A549 (cell line): ENCODE results near the gene IPO11. TPM values are rescaled to one million over a fixed set of nuclear protein-coding genes. Genes with fewer than 3 reads are reported as not detected.

Source experiments
- ATAC-seq, 2 experiments: fragments of 200-7000 bp in 1 of 2; fragments of >200 bp in 1 of 2; cut with Nextera tagmentation in 1 of 2; cut with Tn5 transposase in 1 of 2; 3 replicates each; pipeline versions ENCODE4 v1.8.0 to v1.9.1; 2018 to 2020; ENCODE audit warnings: mild to moderate bottlenecking in 1 of 2, moderate library complexity in 1 of 2
- CTCF ChIA-PET: fragments of 300-600 bp; sonication (Branson Sonifier 250); formaldehyde crosslinking; extraction: SDS; loops from one replicate; lab custom pipeline; 2021; ENCODE audit warnings: antibody characterized with exemption, inconsistent platforms; lab: Yijun Ruan, JAX
- POLR2A ChIA-PET: fragments of 350-600 bp; formaldehyde crosslinking; extraction: SDS; loops from one replicate; lab custom pipeline; 2021; ENCODE audit warnings: antibody characterized with exemption, inconsistent platforms; lab: Yijun Ruan, JAX
- DNase-seq, 2 experiments: peaks; one replicate each; pipeline versions ENCODE4 v3.0.0 to v3.0.0-alpha.2; 2011 to 2016; ENCODE audit warnings: low read depth in 1 of 2, low spot score in 1 of 2
- FAIRE-seq: peaks from 2 replicates; lab custom pipeline; 2011; peaks lifted over from hg19 to GRCh38; lab: Jason Lieb, UNC
- H3K27ac ChIP-seq, 2 experiments: fragments of >200 bp; sonication (Bioruptor Twin); formaldehyde crosslinking; 3 replicates each; pipeline ENCODE4 v1.5.1; 2016 to 2017
- H3K4me1 ChIP-seq: fragments of >200 bp; sonication (Bioruptor Twin); formaldehyde crosslinking; 3 replicates; pipeline ENCODE4 v1.6.1; 2016
- H3K4me2 ChIP-seq: fragments of >200 bp; sonication (Bioruptor Twin); formaldehyde crosslinking; 3 replicates; pipeline ENCODE4 v1.6.1; 2016
- H3K4me3 ChIP-seq: fragments of >200 bp; sonication (Bioruptor Twin); formaldehyde crosslinking; 3 replicates; pipeline ENCODE4 v1.5.1; 2016
- H3K9me3 ChIP-seq: fragments of >200 bp; sonication (Bioruptor Twin); formaldehyde crosslinking; 3 replicates; pipeline ENCODE4 v1.6.1; 2016
- CBX8 ChIP-seq: fragments of 200-600 bp; sonication (generic); IDR thresholded peaks from 2 replicates; pipeline ENCODE4 v1.6.1; 2016
- CHD2 ChIP-seq: fragments of 150-350 bp; IDR thresholded peaks from 2 replicates; pipeline ENCODE4 v1.6.1; 2014; ENCODE audit warnings: low read length; ENCODE audit not compliant: partially characterized antibody
- EHF ChIP-seq: fragments of 250-450 bp; sonication (Bioruptor Pico); IDR thresholded peaks from 2 replicates; pipeline ENCODE4 v1.5.0; 2020; ENCODE audit warnings: mild to moderate bottlenecking
- ESRRA ChIP-seq: fragments of 150-350 bp; IDR thresholded peaks from 2 replicates; pipeline ENCODE4 v1.6.1; 2014; ENCODE audit warnings: mild to moderate bottlenecking, low read length, borderline replicate concordance
- FOSB ChIP-seq: fragments of 250-450 bp; sonication (Bioruptor Pico); IDR thresholded peaks from 2 replicates; pipeline ENCODE4 v1.5.0; 2020; ENCODE audit warnings: mild to moderate bottlenecking, moderate library complexity
- FOXS1 ChIP-seq: fragments of 250-450 bp; sonication (Bioruptor Pico); IDR thresholded peaks from 2 replicates; pipeline ENCODE4 v1.5.0; 2020; ENCODE audit warnings: mild to moderate bottlenecking, moderate library complexity
- HDAC2 ChIP-seq: fragments of 200-600 bp; sonication (generic); IDR thresholded peaks from 2 replicates; pipeline ENCODE4 v1.6.1; 2016
- HOXA7 ChIP-seq: fragments of 250-450 bp; sonication (Bioruptor Pico); IDR thresholded peaks from 2 replicates; pipeline ENCODE4 v1.5.0; 2020; ENCODE audit warnings: mild to moderate bottlenecking, moderate library complexity
- HOXB13 ChIP-seq: fragments of 250-450 bp; sonication (Bioruptor Pico); IDR thresholded peaks from 2 replicates; pipeline ENCODE4 v1.5.0; 2020; ENCODE audit warnings: low read depth, mild to moderate bottlenecking, moderate library complexity
- HOXB5 ChIP-seq: fragments of 250-450 bp; sonication (Bioruptor Pico); IDR thresholded peaks from 2 replicates; pipeline ENCODE4 v1.5.0; 2020; ENCODE audit warnings: mild to moderate bottlenecking, moderate library complexity
- KDM5A ChIP-seq: fragments of 200-600 bp; sonication (generic); IDR thresholded peaks from 2 replicates; pipeline ENCODE4 v1.6.1; 2016; ENCODE audit warnings: antibody characterized with exemption, mild to moderate bottlenecking
- MAX ChIP-seq: IDR thresholded peaks from 2 replicates; pipeline ENCODE4 v1.6.1; 2012
- MAZ ChIP-seq: fragments of 150-350 bp; IDR thresholded peaks from 2 replicates; pipeline ENCODE4 v1.6.1; 2014; ENCODE audit warnings: antibody characterized with exemption, low read depth, low read length, borderline replicate concordance
- MYC ChIP-seq: IDR thresholded peaks from 2 replicates; pipeline ENCODE4 v1.6.1; 2012; ENCODE audit warnings: mild to moderate bottlenecking, inconsistent platforms, low read length, improper control_type of control experiment, borderline replicate concordance
- POLR2A ChIP-seq: IDR thresholded peaks from 2 replicates; pipeline ENCODE4 v1.6.1; 2012; ENCODE audit warnings: mild to moderate bottlenecking, low read length
- RFX5 ChIP-seq: fragments of 450-650 bp; IDR thresholded peaks from 2 replicates; pipeline ENCODE4 v1.7.1; 2014; ENCODE audit warnings: antibody characterized with exemption, mild to moderate bottlenecking, moderate library complexity
- RNF2 ChIP-seq: fragments of 200-600 bp; sonication (generic); IDR thresholded peaks from 2 replicates; pipeline ENCODE4 v1.6.1; 2016; ENCODE audit warnings: low read depth, mild to moderate bottlenecking, antibody characterized with exemption, moderate library complexity, borderline replicate concordance
- SMC3 ChIP-seq: fragments of >200 bp; sonication (Bioruptor Twin); formaldehyde crosslinking; IDR thresholded peaks from 3 replicates; pipeline ENCODE4 v1.6.1; 2018; ENCODE audit warnings: inconsistent platforms
- TFCP2L1 ChIP-seq: fragments of 250-450 bp; sonication (Bioruptor Pico); IDR thresholded peaks from 2 replicates; pipeline ENCODE4 v1.5.0; 2021; ENCODE audit warnings: mild to moderate bottlenecking
- TP53 ChIP-seq: fragments of 250-450 bp; sonication (Bioruptor Pico); IDR thresholded peaks from 2 replicates; pipeline ENCODE4 v1.5.0; 2021; ENCODE audit warnings: mild to moderate bottlenecking, moderate library complexity
- ZC3H11A ChIP-seq: fragments of 450-650 bp; IDR thresholded peaks from 2 replicates; pipeline ENCODE4 v1.6.1; 2014; ENCODE audit warnings: antibody characterized with exemption, mild to moderate bottlenecking
- WGBS: methylation state at CpG from one replicate; pipeline ENCODE4 v1.1.6; 2017; ENCODE audit errors: missing lambda C conversion rate; 5-methylcytosine and 5-hydroxymethylcytosine counted together
- polyA plus RNA-seq, 4 experiments: library from polyadenylated mRNA; depleted of rRNA in 3 of 4; stranded (reverse); fragments of >200 nt; fragmentation: RNase III in 1 of 4; extraction: RNeasy Plus Mini Kit Qiagen cat#74134 plus additional on column Dnase treatment in 1 of 4; gene quantifications; 2 replicates in 3 of 4; 3 replicates in 1 of 4; pipeline ENCODE4 v1.2.3, GENCODE V29; 2011 to 2017
- TF ChIP-seq, protein P1 (sequence below): fragments of >200 bp; sonication (Bioruptor Twin); formaldehyde crosslinking; IDR thresholded peaks from 3 replicates; pipeline ENCODE4 v1.5.1; 2016
- TF ChIP-seq, protein P2 (sequence below): fragments of >200 bp; sonication (Bioruptor Twin); formaldehyde crosslinking; IDR thresholded peaks from 3 replicates; pipeline ENCODE4 v1.6.1; 2016

The IPO11 gene
- polyA plus RNA-seq, 2 of the 4 experiments (the other 2 are of a cell fraction), result 20.7 to 33.0 TPM

DNA sequence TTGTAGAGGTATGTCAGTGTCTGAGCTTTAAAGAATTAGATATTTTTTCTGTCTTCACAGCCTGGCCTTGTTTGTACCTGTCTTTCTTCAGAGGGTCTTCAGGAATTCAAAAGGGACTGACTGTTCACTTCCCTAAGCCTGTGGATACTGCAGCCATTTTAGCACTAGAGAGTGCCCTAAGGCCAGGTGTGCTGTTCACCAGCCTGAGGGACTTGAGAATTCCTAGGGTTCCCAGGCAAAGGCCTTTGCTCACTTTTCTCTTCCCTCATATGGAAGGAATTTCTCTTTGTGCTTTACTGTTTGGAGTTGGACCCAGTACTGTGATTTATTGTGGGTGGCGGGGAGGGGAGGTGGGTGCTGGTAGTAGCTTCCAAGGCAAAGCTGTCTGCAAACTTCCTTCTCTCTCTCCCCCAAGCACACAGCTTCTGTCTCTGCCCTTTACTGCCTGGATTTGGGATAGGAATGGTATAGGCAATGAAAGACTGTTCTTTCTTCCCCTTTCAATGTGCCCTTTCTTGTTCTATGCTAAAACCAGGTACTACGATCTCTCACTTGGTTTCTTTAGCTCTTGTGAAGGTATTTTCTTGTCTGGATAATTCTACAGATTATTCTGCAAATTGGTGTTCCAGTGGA, 156.4 kb downstream of the IPO11 start (continued):
- TF ChIP-seq, protein P1, sequence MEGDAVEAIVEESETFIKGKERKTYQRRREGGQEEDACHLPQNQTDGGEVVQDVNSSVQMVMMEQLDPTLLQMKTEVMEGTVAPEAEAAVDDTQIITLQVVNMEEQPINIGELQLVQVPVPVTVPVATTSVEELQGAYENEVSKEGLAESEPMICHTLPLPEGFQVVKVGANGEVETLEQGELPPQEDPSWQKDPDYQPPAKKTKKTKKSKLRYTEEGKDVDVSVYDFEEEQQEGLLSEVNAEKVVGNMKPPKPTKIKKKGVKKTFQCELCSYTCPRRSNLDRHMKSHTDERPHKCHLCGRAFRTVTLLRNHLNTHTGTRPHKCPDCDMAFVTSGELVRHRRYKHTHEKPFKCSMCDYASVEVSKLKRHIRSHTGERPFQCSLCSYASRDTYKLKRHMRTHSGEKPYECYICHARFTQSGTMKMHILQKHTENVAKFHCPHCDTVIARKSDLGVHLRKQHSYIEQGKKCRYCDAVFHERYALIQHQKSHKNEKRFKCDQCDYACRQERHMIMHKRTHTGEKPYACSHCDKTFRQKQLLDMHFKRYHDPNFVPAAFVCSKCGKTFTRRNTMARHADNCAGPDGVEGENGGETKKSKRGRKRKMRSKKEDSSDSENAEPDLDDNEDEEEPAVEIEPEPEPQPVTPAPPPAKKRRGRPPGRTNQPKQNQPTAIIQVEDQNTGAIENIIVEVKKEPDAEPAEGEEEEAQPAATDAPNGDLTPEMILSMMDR, result no peak
- TF ChIP-seq HOXB13 (CRISPR knock-in tag), result no peak
- TF ChIP-seq SMC3, result no peak
- no peak for TF ChIP-seq TFCP2L1 (CRISPR knock-in tag)

- no peak for FAIRE-seq
- 84% methylated on average over 1 of the region's 1 CpG for WGBS
- no peak for ATAC-seq
- no peaks in the 10 kb centered on the region for H3K4me1 ChIP-seq
- H3K4me3 ChIP-seq, result no peak overlapping the region
- H3K4me2 ChIP-seq, result no peak overlapping the region
- CTCF ChIA-PET, result interaction anchor here (1.3 to 2.4 kb wide), 3 partner anchors 12 to 209 kb away, joined by 3 to 6 read pairs (median 3); no protein-coding TSS in a partner anchor
- no peak for TF ChIP-seq EHF
- TF ChIP-seq FOXS1 (CRISPR knock-in tag), result no peak
- no peak for TF ChIP-seq FOSB
- no peak for TF ChIP-seq HOXA7 (CRISPR knock-in tag)
- TF ChIP-seq ZC3H11A, result no peak
- TF ChIP-seq HOXB13 (CRISPR knock-in tag), result no peak
- TF ChIP-seq, protein P2, sequence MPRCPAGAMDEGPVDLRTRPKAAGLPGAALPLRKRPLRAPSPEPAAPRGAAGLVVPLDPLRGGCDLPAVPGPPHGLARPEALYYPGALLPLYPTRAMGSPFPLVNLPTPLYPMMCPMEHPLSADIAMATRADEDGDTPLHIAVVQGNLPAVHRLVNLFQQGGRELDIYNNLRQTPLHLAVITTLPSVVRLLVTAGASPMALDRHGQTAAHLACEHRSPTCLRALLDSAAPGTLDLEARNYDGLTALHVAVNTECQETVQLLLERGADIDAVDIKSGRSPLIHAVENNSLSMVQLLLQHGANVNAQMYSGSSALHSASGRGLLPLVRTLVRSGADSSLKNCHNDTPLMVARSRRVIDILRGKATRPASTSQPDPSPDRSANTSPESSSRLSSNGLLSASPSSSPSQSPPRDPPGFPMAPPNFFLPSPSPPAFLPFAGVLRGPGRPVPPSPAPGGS, result no peak
- TF ChIP-seq KDM5A, result no peak
- TF ChIP-seq, all 56 proteins: peak for 0
- POLR2A ChIA-PET, result no interaction called here
- no peak for DNase-seq
- no peak overlapping the region for H3K27ac ChIP-seq
- H3K9me3 ChIP-seq, result peaks cover 10% of the 10 kb centered on the region; the same call in 2 of the 3 replicates
Measured at GRCh38 chr5:62569470-62569869, 156.9 kb downstream of the IPO11 start.

GRCh38 chr5:62572918-62573514, 160.5 kb downstream of the IPO11 start:
- no peak overlapping the region for H3K4me3 ChIP-seq
- no peak for DNase-seq
- no peaks in the 10 kb centered on the region for H3K4me1 ChIP-seq
- 97% methylated on average over 9 of the region's 9 CpGs for WGBS
- no peak for TF ChIP-seq ESRRA
- TF ChIP-seq TP53, result no peak
- no peak for TF ChIP-seq POLR2A
- no peak for TF ChIP-seq HOXB5 (CRISPR knock-in tag)
- no peak for TF ChIP-seq MAX
- TF ChIP-seq CBX8, result no peak
- ChIA-PET POLR2A (no interaction called here), CTCF (no interaction called here)
- no peak for FAIRE-seq
- H3K9me3 ChIP-seq, result peaks cover 3% of the 10 kb centered on the region; the same call in 2 of the 3 replicates
- no peak overlapping the region for H3K27ac ChIP-seq
- no peak for ATAC-seq
- no peak overlapping the region for H3K4me2 ChIP-seq

- FAIRE-seq (no peak), ATAC-seq (no peak), DNase-seq (no peak)
- CTCF ChIA-PET, result no interaction called here
- POLR2A ChIA-PET, result no interaction called here
- WGBS, result 91% methylated on average over 2 of the region's 2 CpGs
- TF ChIP-seq CHD2 (no peak), HOXB13 (CRISPR knock-in tag) (no peak), MYC (no peak), RFX5 (no peak), FOXS1 (CRISPR knock-in tag) (no peak), KDM5A (no peak), MAZ (no peak), ESRRA (no peak), RNF2 (no peak), HDAC2 (no peak), HOXA7 (CRISPR knock-in tag) (no peak)
- H3K4me1 ChIP-seq, result no peaks in the 10 kb centered on the region
- no peak overlapping the region for H3K4me2 ChIP-seq
- H3K27ac ChIP-seq, result no peak overlapping the region
- no peaks in the 10 kb centered on the region for H3K9me3 ChIP-seq
- no peak overlapping the region for H3K4me3 ChIP-seq
Measured at GRCh38 chr5:62574599-62574998, 162.0 kb downstream of the IPO11 start.
